Bone marrow (tissue), 2 donors: ENCODE results near the gene PFDN1.
"Not testable (repeated sequence)": the region's sequence is repeated elsewhere in the genome, so short reads cannot be mapped to it uniquely, and the experiment has no call there.

Experiments
- DNase-seq, 2 donors: peaks; one replicate each; lab custom pipeline; 2025; lab: John Stamatoyannopoulos, UW

Gene PFDN1

DNA sequence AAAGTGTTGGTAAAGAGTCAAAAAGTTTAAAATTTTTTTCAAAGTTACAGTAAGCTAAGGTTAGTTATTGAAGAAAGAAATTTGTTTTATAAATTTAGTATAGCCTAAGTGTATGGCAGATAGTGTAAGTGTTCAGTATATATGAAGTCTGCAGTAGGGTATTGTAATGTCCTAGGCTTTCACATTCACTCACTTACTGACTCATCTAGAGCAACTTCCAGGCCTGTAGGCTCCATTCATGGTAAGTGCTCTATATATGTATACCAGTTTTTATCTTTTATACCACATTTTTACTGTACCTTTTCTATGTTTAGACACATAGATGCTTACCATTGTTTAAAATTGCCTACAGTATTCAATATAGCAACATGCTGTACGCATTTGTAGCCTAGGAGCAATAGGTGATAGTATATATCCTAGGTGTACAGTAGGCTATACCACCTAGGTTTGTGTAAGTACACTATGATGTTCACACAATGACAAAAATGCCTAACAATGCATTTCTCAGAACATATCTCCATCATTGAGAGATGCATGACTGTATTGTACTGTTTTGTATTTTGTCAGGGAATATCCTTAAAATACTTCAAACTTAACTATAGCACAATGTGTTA lies 89.4 kb downstream of the PFDN1 start:
- DNase-seq = no peak

DNA sequence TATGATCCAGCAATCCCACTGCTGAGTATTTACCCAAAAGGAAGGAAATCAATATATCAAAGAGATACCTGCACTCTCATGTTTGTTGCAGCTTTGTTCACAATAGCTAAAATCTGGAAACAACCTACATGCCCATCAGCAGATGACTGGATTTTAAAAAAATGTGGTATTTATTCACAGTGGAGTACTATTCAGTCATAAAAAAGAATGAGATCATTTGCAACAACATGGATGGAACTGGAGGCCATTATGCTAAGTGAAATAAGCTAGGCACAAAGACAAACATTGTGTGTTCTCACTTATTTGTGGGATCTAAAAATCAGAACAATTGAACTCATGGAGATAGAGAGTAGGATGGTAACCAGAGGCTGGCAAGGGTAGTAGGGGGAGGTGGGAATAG lies 94.8 kb downstream of the PFDN1 start:
- no peak for DNase-seq

DNA sequence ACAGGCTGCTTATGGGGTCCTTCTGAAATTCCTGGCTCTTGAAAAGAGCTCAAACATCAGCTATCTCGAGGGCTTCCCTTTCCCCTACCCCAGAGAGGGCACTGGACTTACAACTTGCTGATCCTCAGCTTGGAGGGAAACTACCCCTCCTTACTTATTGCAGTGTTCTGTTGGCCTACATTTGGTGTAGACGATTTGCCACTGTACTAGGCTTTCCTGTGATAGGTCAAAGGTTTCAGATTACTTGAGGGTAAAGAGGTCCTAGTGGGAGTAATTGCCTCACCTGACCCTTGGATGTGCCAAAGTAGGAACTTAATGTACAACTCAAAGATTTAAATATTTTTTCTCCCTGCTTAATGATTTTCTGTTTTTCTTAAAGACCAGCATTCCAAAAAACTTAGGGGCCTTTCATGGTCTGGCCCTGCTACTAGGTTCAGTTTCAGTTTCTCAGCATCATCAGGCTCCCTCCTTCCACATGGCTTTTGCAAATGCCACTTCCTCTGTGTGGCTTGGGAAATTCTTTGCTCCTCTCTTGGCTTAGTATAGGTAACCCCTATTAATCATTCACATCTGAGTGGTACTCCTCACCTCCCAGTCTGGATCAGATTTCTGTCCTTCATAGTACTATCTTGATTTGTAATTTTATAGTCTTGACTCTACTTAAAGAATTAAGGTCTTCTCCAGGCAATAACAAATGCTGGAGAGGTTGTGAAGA lies 95.5 kb downstream of the PFDN1 start:
- no peak for DNase-seq

DNA sequence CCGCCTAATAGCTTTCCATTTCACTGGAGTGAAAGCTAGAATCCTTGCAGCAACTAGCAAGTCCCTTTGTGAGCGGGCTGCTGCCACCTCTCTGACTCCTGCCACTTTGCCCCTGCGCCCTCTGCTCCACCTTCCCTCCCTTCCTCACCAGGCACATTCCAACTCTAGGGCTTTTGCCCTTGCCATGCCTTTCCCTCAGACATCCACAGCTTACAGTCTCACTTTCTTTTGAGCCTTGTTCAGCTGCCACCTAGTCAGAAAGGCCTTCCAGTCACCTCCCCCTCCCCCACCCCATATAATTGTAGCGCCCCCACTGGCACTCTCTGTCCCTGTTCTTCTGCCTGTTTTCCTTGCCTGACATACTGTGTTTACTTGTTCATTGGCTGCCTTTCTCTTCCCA lies 96.9 kb downstream of the PFDN1 start:
- no peak for DNase-seq

DNA sequence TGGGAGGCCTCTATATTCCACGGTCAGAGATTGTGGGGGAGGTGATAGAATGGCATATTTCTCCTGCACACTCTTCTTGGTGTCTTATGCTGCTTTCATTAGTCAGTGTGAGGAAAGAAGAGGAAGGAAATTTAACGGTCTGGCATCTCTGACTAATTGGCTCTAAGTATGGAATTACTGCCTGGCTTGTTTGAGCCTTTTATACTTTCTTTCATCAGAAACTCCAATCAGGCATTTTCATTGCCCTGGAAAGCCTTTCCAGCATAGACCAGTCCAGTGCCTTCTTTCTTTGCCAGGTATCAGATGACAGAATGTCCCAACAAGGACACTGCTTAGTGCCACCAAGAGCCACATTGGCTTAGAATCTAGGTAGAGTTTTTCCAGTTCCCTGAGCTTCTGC lies 97.7 kb downstream of the PFDN1 start:
- DNase-seq = peak in 1 of 2 donors; percentile 8

DNA sequence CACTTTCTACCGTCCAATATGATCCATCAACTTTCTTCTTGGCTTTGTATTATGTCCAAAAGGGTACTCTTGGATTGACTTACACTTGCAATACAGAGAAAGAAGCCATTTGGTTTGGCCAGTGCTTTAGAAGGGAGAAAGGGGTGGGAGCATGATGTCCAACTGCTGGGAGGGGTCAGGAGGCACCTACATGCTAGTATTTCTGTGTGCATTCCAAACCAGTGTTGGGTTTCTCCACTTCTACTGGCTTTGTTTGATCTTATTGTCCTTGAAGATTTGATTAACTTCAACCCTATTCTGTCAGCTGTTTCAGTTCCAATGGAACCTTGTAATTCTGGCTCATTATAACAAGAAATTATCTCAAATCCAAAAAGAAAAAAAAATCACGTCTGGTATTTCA lies 100.3 kb downstream of the PFDN1 start:
- no peak for DNase-seq

DNA sequence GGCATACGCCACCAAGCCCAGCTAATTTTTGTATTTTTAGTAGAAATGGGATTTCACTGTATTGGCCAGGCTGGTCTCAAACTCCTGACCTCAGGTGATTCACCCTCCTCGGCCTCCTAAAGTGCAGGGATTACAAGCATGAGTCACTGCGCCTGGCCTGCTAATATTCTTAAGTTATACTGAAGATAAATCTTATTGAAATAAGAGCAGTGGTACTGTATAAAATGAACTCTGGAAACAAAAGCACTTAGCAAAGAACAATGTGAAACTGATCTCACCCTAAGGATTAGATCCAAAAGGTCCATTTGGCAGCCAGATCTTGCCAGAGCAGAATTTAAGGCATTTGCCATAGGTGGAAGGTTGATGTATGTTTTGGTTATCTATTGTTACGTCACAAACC lies 100.8 kb downstream of the PFDN1 start:
- DNase-seq = no peak

DNA sequence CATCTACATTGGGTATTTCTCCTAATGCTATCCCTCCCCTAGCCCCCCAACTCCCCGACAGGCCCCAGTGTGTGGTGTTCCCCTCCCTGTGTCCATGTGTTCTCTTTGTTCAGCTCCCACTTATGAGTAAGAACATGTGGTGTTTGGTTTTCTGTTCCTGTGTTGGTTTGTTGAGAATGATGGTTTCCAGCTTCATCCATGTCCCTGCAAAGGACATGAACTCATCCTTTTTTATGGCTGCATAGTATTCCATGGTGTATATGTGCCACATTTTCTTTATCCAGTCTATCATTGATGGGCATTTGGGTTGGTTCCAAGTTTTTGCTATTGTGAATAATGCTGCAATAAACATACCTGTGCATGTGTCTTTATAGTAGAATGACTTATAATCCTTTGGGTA lies 104.0 kb downstream of the PFDN1 start:
- DNase-seq = not testable (repeated sequence)

DNA sequence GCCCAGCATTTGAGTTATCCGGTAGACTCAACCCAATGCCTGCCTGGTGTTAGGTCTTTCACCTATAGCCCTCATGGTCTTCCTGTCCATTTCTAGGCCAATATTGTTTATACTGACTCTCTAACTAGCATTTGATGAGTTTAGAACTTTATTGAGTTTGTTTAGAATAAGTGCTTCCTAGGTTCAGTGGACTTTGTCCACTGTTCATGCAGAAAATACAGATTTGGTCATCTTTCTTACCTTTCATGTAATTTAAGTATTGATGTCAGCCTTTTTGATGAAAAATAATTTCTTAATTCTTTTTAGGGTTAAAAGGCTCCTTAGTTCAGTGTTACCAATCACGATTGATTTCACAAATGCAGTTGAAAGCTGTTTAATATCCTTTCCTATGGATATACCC lies 105.9 kb downstream of the PFDN1 start:
- no peak for DNase-seq

DNA sequence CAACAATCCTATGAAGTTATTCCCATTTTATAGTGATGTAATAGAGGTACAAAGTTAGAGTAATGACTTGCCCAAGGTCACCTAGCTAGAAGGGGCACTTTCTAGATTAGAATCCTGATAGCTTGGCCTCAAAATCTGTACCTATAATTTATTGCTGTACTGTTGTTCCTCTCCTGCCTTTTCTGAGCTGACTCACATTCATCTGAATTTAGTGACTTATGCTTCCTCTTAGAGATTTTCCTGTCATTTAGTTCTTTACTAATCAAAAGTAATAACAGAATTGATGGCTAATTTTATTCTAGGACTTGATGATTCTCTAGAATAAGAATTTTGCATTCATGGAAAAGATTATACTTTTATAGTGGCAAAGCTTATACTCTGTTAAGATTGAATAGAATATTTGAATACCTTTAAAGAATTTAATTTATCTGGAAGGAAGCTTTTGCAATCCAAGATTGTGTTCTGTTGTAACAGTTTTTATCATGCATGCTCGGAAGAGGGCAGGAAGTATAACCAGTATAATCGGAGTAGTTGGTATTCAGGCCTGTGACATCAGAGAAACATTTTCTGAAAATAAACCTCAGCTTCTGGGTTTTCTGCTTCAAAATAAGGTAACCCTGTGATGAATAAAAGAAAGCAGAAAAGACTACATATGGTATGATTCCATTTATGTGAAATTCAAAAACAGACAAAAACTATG lies 106.6 kb downstream of the PFDN1 start:
- no peak for DNase-seq
